22Rv1 (cell line): Measurements from ENCODE around the gene SFXN4.
A peak's percentile ranks its signal among the peaks of the same experiment; 100 is the strongest.

Experiments
- H3K27ac ChIP-seq: fragments of 450-650 bp; 2 replicates; pipeline ENCODE4 v1.5.1; 2017
- ZFX ChIP-seq: fragments of 450-650 bp; IDR thresholded peaks from 2 replicates; pipeline ENCODE4 v1.6.1; 2017; ENCODE audit warnings: antibody characterized with exemption, borderline replicate concordance
- TF ChIP-seq, protein P1 (sequence below): fragments of 450-650 bp; IDR thresholded peaks from 2 replicates; pipeline ENCODE4 v1.5.1; 2017; ENCODE audit warnings: mild to moderate bottlenecking

Gene SFXN4, protein sequence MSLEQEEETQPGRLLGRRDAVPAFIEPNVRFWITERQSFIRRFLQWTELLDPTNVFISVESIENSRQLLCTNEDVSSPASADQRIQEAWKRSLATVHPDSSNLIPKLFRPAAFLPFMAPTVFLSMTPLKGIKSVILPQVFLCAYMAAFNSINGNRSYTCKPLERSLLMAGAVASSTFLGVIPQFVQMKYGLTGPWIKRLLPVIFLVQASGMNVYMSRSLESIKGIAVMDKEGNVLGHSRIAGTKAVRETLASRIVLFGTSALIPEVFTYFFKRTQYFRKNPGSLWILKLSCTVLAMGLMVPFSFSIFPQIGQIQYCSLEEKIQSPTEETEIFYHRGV

DNA sequence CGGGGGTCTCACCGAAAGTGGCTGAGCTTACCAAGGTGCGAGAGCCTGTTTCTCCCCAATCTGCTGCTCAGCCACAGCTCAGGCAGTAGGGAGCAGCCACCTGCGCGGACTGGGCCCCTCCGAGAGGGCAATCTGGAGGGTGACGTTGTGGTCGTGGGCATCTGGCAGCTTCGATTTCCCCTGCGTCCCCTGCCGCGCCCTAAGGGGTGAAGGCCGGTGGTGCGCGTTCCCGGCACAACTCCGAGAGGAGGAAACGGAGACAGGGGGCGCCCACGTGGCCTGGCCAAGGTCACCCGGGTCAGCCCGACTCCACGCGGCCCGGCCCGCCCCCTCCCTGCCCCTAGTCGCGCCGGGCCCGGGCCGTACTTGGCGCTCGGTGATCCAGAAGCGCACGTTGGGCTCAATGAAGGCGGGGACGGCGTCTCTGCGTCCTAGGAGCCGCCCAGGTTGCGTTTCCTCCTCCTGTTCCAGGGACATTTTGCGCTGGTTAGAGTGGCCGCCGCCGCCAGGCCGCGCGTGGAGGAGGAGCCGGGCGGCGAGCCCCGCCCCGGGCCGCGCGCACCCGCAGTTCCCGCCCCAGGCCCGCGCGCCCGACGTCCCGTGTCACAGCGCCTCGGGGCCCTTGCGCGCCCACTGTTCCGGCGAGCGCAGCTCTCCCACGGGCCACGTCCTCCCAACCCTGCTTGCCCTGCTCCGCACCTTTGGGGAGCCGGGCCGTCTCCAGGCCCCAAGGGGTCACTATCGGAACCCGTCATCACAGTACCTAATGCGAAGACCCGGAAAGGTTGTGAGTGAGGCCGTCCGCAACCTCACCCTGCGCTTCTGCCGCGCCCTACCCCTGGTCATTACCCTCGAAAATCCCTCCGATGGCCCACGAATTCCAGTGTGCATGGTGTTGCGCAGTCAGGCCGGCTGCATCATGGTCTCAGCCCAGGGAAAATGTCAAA, at the start of gene SFXN4:
Gene SFXN4 (minus strand): TSS at position 544 of the 947 bp plus-strand sequence. CDS start 67 bp downstream, at position 477.
- no peak for TF ChIP-seq ZFX
- TF ChIP-seq, protein P1, sequence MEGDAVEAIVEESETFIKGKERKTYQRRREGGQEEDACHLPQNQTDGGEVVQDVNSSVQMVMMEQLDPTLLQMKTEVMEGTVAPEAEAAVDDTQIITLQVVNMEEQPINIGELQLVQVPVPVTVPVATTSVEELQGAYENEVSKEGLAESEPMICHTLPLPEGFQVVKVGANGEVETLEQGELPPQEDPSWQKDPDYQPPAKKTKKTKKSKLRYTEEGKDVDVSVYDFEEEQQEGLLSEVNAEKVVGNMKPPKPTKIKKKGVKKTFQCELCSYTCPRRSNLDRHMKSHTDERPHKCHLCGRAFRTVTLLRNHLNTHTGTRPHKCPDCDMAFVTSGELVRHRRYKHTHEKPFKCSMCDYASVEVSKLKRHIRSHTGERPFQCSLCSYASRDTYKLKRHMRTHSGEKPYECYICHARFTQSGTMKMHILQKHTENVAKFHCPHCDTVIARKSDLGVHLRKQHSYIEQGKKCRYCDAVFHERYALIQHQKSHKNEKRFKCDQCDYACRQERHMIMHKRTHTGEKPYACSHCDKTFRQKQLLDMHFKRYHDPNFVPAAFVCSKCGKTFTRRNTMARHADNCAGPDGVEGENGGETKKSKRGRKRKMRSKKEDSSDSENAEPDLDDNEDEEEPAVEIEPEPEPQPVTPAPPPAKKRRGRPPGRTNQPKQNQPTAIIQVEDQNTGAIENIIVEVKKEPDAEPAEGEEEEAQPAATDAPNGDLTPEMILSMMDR: no peak
- peak within 1 kb of the TSS; percentile 86 for H3K27ac ChIP-seq

DNA sequence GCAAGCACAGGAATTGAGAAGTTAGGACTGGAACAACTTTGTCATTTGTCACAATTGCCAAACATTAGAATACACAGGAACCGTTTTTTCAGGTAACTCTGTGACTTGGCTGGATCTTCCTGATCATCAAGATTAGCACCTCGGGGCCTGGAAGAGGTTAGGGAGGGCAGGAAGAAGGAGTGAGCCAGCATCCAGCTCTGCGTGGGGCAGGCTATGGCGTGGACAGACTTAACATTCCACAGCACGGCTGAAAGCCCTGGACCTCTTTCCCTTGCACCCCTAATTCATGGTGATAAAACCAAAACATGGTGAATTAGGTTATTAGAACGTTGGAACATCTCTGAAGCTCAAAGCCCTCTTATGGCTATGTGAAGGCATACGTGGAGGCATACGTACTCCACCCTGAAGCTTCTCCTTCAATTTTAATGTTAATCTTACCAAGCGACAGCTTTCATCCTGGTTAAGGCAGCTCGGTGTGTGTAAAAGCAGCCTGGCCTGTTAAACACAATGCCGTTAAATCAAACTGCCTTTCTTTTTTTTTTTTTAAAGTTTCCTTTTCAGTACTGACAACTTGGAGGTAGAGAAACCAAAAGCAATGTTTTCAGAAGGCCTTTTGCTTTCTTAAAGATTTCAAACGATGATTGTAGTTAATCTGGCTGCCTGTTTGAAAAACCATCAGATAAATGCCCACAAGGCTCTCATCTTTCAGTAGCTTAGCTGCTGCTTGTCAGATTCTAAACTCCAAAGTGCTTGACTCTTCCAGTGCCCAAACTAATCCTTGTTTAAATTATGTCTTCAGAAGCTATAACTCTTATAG, 46.3 kb upstream of the SFXN4 start:
- H3K27ac ChIP-seq: no peak overlapping the region
- TF ChIP-seq, protein P1: no peak
- no peak for TF ChIP-seq ZFX

DNA sequence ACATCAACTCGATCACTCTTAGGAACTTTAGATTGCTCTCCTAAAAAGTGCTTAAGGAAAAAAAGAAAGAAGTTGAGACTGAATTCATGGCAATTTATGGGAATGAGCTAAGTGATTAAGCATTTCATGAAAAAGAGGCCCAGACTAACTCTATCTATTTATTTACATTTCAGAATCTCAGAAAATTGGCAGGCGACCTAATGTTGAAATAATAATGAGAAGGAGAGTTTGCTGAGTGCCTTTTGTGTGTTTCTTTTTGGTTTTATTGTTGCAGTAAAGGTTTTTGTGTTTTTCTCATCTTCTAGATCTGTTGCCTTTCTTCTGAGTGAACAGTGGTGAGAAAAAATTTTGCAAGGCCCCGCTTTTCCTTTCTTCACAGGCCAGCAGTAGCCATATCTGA, 45.7 kb upstream of the SFXN4 start:
- no peak overlapping the region for H3K27ac ChIP-seq
- TF ChIP-seq ZFX: no peak
- TF ChIP-seq, protein P1: no peak

DNA sequence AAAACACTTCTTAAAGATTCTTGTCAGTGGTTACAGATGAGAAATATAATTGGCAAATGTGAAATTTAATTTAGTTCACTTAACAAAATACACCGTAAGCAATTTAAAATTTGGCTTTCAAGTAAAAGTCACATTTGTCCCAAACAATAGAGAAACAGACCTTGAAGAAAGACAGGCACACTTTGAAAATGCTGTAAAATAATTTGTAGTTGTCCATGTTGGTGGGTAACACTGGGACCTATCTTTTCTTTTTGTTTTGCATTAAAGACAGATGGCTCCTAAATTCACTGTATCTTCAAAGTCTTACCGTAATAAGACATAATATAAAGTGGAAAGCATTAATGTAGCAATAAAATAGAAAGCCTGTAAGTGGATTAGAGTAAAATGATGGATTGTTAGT, 45.1 kb upstream of the SFXN4 start:
- no peak overlapping the region for H3K27ac ChIP-seq
- TF ChIP-seq ZFX: no peak

DNA sequence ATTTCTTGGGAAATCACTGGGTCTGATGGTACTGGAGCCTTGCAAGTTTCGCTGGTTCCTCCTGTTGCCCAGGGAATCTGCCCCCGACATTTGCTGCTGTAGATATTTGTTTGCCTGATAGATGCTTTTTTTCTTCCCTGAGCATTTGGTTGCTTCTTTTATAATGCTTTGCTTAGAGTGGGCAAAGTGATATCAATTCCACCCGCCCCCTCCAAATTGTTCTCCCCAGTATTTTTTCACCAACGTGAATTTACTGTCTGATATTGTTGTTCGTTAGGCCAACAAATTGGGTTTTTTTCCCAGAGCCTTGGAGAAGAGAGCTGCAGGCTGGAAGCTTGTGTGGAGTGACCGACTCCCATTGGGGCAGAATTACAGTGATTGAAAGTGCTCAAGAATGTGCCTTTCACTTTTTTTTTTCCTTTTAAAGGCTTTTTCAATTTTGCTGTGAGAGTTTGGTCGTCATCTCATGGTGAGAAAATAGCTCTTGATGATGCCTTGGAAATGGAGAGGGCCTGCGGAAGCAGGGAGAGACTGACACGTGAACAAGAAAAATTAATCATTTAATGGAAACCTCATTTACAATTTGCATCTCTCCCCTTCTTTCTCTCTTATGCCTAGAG, 44.3 kb upstream of the SFXN4 start:
- no peak overlapping the region for H3K27ac ChIP-seq

DNA sequence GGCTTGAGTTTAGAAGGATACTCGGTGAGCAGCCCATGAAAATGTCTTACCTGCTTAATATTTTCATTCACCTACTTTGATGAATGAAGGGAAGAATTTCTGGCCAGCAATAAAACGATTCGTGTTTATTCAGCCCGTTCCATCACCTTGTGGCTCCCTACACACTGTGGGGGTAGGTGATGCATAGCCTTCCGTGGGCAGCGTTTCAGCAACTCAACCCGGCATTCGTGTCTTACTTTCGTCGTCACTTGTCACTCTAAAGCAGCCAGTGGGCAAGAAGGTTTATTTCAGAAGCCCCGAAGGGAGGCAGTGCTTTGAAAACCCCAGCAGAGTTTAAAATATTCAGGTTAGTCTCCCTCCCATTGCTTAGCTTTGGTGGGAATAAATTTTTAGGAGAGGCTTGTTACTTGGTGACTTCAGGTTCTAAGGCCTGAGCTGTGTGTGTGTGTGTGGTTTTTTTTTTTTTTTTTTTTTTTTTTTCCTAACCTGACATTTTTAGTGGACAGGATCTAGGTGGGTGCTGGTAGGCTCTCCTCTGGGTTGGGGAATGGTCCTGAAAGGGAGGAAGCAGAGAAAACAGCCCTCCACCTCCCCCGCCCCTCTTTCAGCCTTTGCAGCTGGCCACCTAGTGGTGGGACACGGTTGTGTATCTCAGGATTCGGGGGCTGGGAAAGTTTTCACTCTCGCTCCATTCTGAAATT, 43.7 kb upstream of the SFXN4 start:
- H3K27ac ChIP-seq: no peak overlapping the region
- TF ChIP-seq, protein P1: peak; percentile 90
- no peak for TF ChIP-seq ZFX

More for the DNA sequence above, 44.3 kb upstream of the SFXN4 start:
- TF ChIP-seq, protein P1: peak; percentile 68
- TF ChIP-seq ZFX: no peak
